ENCODE measurements around the gene ASCC2. TPM values are rescaled to one million over a fixed set of nuclear protein-coding genes. Genes with fewer than 3 reads are reported as not detected.
A peak's percentile ranks its signal among the peaks of the same experiment; 100 is the strongest.

The ASCC2 gene
- total RNA-seq, 1 donor, result 33.6 TPM

- TF ChIP-seq CTCF (IDR thresholded peaks at IDR 0.05; ENCODE audit: insufficient read depth, low read length), result no peak
- H3K4me3 ChIP-seq (ENCODE audit: low read depth, low read length), result no peak overlapping the region
- no peak for DNase-seq (ENCODE audit: low read depth)
Measured at GRCh38 chr22:29855611-29856181, 17.6 kb upstream of the ASCC2 start.

GRCh38 chr22:29854432-29854831 is 16.4 kb upstream of the ASCC2 start:
- no peak for TF ChIP-seq CTCF (IDR thresholded peaks at IDR 0.05; ENCODE audit: insufficient read depth, low read length)
- DNase-seq (ENCODE audit: low read depth), result no peak
- no peak overlapping the region for H3K4me3 ChIP-seq (ENCODE audit: low read depth, low read length)

GRCh38 chr22:29848111-29848510 is 10.0 kb upstream of the ASCC2 start:
- H3K4me3 ChIP-seq (ENCODE audit: low read depth, low read length), result no peak overlapping the region
- no peak for DNase-seq (ENCODE audit: low read depth)
- no peak for TF ChIP-seq CTCF (IDR thresholded peaks at IDR 0.05; ENCODE audit: insufficient read depth, low read length)

GRCh38 chr22:29846290-29846689 is 8.2 kb upstream of the ASCC2 start:
- H3K4me3 ChIP-seq (ENCODE audit: low read depth, low read length), result no peak overlapping the region
- no peak for DNase-seq (ENCODE audit: low read depth)
- no peak for TF ChIP-seq CTCF (IDR thresholded peaks at IDR 0.05; ENCODE audit: insufficient read depth, low read length)

- TF ChIP-seq CTCF (IDR thresholded peaks at IDR 0.05; ENCODE audit: insufficient read depth, low read length), result no peak
- H3K4me3 ChIP-seq (ENCODE audit: low read depth, low read length), result no peak overlapping the region
- DNase-seq (ENCODE audit: low read depth), result peak; percentile 77
Measured at GRCh38 chr22:29842740-29843139, 4.7 kb upstream of the ASCC2 start.

GRCh38 chr22:29842172-29842571 is 4.1 kb upstream of the ASCC2 start:
- H3K4me3 ChIP-seq (ENCODE audit: low read depth, low read length), result no peak overlapping the region
- no peak for DNase-seq (ENCODE audit: low read depth)
- TF ChIP-seq CTCF (IDR thresholded peaks at IDR 0.05; ENCODE audit: insufficient read depth, low read length), result no peak

- no peak for TF ChIP-seq CTCF (IDR thresholded peaks at IDR 0.05; ENCODE audit: insufficient read depth, low read length)
- no peak for DNase-seq (ENCODE audit: low read depth)
- H3K4me3 ChIP-seq (ENCODE audit: low read depth, low read length), result no peak overlapping the region
Measured at GRCh38 chr22:29840498-29840897, 2.4 kb upstream of the ASCC2 start.
